ENCODE data around the gene CYB561.
A peak's percentile ranks its signal among the peaks of the same experiment; 100 is the strongest.

CYB561 gene

DNA sequence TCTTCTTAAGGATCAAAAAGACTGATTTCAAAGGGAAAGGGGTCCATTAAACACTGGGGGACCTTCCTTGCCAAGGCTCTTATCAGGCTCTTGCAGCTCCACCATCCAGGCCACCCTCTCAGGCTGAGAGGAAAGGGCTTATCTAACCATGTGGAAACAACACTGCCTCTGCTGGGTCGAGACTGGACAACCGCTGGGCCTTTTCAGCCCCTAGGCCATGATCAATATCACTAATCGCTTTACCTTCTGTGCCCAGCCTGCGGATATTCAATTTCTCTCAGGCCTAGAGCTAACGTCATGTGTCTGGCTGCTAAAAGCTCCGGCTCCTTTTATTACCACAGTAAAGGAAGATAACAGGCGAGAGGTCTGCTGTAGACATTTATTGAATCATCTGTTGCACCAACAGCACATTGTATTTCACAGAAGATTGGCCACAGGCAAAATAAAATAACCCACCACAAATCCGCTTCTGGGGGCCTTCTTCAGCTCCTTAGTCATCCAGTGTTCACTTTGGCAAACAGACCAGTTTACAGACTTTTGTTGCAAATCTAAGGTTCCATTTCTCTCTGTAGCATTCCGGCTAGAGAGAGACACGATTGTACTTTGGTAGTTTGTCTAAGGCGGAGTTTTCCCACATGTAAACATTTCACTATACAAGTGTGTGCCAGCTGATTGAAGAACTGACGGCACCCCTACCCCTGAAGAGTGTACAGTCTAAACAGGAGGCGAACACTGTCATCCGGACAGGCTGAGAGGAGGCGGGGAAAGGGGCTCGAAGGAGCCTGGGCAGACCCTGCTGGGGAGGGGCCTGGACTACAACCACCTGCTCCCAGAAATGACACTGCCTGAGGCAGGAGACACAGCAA lies 13.9 kb downstream of the CYB561 start:
- DNase-seq = peak; percentile 96

DNA sequence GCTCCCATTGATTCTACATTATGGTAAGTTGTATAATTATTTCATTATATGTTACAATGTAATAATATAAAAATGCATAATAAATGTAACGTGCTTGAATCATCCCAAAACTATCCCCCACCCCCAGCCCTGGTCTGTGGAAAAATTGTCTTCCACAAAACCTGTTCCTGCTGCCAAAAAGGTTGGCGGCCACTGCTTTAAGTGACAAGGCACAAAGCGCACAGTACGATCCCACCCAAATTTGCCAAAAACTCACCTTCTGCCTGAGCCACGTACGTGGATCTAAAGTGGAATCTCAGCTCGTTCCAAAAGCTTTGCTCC lies 14.5 kb downstream of the CYB561 start:
- no peak for DNase-seq

DNA sequence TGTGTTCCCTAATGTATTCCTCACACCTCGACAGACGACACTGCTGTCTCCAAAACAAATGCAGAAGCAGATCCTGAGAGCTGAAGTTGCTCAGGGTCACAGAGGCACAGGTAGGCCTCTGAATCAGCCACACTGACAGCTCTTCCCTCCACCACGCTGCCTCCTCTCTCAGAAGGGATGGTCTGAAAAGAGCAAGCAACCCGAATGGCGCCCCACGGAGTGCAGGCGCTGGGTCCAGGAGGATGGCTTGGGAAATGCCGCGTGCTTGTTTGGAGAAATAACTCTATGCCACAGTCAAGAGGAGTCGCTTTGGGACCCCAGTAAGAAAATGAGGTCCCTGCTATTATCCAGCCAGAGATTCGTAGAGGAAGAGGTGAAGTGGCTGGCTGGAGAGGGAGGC lies 15.9 kb downstream of the CYB561 start:
- DNase-seq = no peak

DNA sequence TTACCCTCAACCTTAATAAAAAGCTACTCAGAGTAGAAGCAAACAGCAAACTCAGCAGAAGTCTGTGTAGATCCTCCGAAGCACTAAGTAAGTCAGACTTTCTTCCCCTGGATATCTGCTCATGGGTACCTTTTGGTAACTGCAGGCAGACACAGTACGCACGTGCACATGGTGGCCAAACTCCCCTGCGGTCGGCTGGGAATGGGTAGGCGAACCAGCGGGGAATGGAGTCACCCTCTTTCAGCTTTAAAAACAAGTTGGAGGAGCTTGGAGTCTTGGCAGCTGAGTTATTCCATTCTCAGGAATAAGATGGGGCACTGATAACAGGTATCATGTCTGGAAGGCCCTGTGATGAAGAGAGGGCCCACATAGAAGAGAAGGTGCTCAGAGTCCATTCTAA lies 16.3 kb downstream of the CYB561 start:
- DNase-seq = no peak

DNA sequence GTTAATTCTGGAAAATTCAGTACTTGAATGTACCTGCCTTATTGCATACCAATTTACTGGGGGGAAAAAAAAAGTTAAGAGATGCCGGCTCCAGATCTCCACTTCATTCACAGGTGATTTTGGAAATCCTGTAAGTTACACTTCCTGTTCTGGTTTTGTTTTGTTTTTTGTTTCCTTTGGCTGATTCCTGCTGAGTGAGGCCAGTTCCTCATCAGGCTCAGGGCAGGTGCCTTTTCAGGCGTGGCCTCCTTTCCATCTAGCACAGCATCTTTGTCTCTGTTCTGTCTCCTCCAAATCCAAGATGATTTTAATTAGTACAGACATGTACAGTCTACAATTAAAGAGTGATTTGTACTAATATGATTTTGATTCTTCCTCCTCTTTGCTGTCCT lies 19.2 kb downstream of the CYB561 start:
- no peak for DNase-seq

DNA sequence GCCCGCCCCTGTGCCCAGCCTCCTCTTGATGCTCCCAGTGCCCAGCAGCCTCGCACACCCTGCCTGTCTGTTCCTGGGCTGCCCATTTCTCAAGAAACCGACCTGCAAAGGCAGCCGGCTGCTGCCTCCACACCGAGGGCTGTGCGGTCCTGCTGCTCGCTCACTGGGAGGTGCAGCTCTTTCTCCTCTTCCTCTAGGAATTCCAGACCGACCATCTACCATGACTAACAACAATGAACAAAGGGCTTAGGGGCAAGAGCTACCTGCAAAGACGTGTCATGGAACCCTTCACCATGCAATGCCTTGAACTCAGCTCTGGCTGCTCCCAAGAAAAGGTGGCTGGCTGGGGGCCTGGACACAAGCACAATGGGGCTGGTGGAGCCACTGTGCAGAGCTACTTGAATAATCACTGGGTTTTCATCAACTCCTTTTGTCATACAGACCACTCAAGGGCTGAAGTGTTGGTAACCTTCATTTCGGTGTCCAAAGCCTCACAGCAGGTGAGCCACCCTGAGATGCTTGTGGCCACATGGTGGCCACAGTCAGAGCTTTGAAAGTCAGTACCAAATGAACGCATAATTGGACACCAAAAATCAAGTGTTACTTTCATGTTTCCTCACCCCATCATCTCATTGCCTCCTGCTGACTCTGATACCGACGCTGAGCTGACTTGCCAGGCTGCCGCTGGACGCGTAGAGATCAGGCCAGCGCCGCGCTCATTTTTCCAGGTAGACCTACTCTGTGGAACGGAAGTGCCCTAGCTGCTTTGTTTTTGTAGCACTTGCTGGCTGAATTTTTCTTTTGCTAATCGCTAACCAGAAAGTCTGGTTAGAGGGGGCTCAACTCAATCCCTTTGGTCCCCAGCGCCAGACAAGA lies 19.8 kb downstream of the CYB561 start:
- DNase-seq = no peak

DNA sequence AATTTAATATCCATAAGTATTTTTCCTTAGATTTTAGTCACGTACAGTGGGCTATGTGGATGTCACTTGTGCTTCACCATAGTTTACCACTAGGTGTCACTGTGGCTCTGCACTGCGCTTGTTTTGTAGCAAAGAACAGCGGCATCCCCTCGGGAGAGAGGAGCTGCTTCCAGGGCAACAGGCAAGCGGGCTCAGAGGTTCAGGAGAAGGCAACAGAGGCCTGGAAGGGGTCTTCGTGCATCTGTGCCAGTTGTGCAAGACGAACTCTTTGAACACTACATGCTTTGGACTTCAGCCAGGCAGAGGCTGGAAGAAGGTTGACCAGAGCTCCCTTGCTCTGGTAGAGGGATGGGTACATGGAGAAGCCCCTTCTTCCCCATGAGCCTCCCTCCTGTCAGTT lies 20.6 kb downstream of the CYB561 start:
- DNase-seq = peak; percentile 86

DNA sequence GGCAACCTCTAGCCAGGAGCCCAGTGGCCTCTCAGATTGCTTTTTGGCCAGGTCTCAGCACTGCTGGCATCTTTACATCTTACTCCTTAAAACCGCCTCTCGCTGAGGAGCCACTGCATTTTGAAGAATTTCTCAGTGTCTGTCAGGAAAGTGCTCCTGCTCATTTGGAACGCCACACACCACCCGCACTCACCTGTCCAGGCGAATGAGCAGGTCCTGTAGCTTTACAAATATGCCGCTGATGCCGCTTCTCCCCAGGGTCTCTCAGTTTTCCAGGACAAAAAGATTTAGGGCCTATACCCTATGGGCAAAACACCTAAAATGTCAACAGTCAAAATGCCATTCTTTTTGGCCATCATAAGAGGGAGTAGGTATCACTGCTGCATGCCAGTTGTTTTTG lies 22.1 kb downstream of the CYB561 start:
- DNase-seq = no peak

DNA sequence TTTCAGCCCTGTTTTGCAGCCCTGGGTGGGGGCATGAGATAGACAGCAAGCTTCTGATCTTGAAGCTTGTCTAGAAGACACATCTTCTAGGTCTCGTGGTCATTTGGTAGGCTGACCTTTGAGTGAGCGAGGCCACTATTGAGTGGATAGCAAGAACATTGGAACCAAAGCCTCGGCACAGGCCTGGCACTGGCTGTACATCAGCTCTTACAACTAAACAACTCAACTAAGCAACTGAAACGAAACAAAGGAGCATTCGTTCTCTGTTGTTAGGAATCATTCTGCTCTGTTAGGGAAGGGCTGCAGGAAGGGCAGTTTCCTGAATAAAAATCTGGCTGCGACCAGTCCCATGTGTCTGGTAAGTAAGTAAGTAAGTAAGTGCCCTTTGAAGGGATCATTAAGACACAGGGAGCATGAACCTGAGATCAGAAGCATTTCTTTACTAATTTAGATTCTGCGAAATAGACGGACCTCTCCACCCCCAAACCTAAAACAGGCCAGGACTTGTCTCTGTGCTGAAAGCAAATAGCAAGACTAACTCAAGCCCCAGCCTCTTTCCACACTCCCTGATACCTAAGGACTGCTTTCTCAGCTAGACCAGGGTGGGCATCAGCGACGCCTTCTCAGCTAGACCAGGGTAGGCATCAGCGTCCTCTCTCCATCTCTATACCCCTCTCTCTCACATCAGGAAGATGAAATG lies 22.7 kb downstream of the CYB561 start:
- DNase-seq = no peak

DNA sequence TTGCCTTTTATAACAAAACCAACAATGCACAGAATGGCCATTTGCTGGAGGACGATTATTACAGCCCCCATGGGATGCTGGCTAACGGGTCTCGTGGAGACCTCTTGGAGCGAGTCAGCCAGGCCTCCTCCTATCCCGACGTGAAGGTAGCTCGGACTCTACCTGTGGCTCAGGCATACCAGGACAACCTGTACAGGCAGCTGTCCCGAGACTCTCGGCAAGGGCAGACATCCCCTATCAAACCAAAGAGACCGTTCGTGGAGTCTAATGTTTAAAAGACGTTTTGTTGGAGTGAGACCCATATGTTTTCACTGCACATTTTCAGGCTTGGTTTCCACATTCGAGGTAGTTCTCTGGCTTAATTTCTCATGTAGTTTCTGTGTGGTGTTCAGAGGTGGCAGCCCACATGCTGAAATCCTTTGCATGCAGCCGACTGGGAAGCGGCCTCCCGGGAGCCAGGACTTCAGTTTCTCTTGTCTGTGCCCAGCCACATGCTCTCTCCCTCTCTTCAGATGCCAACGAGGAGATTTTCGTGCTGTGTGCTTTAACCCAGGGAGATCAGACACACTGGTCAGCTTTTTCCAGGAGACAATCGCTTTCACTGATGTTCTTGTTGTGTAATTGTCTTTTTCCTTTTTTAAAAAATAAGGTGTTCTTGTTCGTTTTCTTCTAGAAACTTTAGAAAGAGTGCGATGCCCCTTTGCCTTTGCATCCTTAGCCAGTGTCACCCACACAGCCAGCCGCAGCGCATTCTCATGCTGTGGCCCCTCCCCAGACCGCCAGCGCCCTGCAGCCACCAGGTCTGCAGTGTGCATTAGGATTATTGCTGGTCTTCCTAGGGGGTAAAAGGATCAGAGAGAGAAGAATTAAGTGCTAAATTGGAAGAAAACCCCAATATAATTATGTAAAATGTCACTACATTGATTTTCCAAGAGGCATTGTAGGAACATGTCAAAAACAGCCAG lies 24.1 kb downstream of the CYB561 start:
- no peak for DNase-seq

DNA sequence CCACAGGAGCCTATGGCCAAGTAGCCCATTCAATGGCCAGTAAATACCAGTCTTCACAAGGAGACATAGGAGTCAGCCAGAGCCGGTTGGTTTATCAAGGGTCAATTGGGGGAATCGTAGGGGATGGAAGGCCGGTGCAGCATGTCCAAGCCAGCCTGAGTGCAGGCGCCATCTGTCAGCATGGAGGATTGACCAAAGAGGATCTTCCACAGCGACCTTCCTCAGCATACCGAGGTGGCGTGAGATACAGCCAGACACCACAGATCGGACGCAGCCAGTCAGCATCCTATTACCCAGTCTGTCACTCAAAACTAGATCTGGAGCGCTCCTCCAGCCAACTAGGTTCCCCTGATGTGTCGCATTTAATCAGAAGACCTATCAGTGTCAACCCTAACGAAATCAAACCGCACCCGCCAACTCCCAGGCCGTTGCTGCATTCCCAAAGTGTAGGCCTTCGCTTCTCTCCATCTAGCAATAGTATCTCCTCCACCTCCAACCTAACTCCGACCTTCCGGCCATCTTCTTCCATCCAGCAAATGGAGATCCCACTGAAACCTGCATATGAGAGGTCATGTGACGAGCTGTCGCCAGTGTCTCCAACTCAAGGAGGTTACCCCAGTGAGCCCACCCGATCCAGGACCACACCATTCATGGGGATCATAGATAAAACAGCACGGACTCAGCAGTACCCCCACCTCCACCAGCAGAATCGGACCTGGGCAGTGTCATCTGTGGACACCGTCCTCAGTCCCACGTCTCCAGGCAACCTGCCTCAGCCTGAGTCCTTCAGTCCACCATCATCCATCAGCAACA lies 25.0 kb downstream of the CYB561 start:
- DNase-seq = no peak

DNA sequence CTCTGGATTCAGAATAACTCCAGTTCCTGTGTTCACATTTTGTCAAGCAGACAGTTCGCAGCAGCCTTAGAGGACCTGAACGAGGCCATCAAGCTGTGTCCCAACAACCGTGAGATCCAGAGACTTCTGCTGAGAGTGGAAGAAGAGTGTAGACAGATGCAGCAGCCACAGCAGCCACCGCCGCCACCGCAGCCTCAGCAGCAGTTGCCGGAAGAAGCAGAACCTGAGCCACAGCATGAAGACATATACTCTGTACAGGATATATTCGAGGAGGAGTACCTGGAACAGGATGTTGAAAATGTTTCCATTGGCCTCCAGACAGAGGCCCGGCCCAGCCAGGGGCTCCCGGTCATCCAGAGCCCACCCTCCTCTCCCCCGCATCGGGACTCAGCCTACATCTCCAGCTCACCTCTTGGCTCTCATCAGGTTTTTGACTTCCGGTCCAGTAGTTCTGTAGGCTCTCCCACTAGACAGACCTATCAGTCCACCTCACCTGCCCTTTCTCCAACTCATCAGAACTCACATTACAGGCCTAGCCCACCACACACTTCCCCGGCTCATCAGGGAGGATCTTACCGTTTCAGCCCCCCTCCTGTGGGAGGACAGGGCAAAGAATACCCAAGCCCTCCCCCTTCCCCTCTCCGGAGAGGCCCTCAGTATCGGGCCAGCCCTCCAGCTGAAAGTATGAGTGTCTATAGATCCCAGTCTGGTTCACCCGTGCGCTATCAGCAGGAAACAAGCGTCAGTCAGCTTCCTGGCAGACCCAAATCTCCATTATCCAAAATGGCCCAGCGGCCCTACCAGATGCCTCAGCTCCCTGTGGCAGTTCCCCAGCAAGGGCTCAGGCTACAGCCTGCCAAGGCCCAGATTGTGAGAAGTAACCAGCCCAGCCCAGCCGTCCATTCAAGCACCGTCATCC lies 25.9 kb downstream of the CYB561 start:
- peak; percentile 79 for DNase-seq

DNA sequence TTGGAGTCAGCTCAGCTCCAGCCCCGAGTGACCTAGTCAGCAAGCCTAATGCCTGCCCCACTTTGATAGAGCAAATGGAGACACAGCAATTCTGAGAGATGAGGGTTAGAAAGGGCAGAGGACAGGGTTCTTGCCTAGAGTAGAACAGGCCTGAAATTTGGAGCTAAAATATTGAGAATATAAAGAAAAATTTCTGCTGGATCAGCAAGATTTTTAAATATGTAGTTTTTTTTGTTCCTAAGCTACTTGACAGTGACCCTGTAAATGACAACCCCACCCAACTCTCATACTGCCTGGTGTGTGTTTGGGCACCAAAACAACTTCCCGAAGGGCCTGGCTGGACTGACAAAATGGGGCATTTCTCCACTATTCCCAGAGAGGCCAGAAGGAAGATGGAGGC lies 26.7 kb downstream of the CYB561 start:
- no peak for DNase-seq

DNA sequence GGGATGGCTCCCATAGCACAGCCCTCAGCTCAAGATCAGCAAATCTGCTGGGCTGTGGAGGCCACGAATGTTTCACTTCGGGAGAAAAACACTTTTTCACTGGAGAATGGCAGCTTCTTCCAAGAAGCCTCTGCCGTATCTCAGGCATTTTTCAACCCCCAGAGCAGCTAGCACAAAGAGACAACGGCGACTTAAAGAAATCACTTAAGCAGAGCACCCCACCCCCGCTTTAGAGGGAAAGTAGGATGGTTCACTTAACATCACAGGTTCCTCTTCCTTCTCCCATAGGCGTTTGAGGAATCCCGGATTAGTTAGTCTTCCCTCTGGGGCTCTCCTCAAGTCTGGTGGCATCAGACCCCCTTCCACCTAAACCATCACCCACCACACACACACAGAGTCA lies 27.6 kb downstream of the CYB561 start:
- DNase-seq = no peak

DNA sequence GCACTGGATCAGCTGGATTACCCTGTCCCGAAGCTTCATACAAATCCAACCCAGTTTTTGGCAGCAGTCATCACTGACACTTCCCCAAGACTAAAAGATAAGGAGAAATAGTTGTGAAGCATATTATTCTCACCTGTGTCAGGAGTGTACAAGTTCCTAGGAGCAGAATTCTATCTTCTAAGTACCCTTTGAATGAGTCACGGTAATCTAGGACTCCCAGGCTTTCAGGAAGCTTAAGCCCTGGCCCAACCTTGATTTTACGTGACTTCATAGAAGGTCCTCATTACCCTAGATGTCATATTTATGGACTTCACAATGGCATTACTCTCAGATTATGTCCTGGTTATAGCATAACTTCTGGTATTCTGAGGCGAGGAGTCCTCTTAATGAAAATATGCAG lies 31.9 kb downstream of the CYB561 start:
- DNase-seq = no peak

DNA sequence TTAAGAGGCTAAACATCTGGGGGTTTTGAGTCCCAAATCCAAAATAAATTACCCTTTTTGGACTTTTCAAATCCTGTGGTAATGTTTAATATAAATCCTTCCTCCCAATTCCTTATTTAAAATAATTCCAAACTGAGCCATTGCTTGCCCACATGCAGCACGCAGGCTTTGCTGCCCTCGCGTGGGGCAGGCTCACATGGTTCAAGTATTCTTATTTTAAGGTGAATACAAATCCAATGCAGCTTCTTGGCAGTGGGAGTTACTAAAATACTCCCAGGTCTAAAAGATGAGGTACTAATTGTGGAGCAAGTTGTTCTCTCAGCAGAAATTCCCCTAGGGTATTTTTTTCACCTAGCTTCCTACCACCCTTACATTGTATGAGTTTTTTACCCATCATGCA lies 33.0 kb downstream of the CYB561 start:
- no peak for DNase-seq

DNA sequence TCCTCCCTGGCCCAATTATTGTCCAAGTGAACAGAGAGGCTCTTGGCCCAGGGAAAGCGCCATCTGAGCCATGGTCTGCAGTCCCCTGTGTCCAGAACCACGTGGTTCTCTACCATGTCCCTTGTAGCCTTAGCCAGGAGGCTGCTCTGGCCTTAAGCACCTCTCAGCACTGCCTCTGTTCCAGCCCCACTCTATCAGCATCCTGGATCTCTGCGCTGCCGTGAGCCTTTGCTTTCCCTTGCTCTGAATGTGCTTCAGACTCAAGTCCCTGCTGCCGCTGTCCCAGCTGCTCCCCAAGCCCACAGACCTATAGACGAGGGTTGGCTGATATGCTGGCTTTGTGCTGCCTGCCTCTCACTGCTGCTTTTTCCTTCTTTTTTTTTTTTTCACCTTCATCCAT lies 33.9 kb downstream of the CYB561 start:
- no peak for DNase-seq

DNA sequence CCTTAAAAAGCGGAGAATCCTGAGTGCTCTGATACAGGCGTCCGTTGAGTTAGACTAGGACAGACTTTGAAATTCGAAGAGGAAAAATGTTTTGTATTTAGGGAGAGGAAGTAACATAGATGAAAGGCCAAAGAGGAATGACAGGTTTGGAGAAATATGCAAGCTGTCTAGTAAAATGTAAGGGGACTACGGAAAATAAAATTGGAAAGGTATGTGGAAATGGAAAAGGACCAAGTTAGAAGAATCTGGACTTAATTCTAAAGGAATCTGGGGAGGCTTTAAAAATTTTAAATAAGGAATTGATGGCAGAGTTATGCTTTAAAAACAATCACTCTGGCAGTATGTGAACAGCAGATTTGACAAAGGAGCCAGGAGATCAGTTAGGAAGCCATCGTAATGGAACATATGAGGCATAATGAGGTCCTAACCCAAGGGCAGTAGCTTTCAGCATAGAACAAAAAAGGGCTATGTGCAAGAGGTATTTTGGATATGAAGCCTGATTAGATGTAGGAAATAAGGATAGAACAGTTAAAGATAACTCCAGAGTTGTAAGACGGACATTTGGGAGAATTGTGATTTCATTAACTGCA lies 38.3 kb downstream of the CYB561 start:
- DNase-seq = no peak

DNA sequence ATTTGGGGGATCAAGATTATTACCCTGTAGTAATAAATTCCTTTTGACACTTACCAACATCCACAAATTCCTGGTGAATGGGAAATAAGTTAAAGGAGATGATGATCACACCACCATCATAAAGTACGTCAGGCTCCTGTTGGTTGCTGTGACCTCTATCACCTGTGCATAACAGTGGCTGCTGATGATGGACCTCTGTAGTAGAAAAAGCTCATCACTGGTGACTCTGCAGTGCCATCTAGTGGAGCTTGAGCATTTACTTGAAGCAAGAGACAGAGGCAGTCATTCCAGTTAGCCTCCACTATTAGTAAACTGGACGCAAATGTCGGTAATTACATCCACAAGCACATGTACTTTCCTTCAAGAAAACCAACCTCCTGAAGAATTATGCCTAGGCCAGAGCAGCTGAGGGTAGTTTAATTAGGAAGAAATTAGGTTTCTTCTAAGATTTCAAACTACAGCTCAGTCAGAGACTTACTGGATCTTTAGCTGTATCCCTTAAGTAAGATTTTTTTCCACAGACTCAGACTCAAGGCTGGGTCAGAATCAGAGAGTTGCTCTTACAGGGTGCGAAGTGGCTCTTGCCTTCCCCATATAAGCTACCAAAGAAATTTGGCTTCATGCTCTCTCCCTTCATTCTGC lies 39.3 kb downstream of the CYB561 start:
- peak; percentile 92 for DNase-seq
